HG03558 (cell line): ENCODE data around the gene MAML2.

ENCODE experiments used
- ATAC-seq: cut with Tn5 transposase; IDR thresholded peaks from one replicate; pipeline ENCODE4 v1.9.1; 2021; ENCODE audit warnings: moderate number of reproducible peaks; ENCODE audit not compliant: unreplicated experiment; ENCODE audit errors: extremely low read depth

Gene MAML2

GRCh38 chr11:96063886-96064285 is 279.1 kb downstream of the MAML2 start:
- ATAC-seq: no peak

DNA sequence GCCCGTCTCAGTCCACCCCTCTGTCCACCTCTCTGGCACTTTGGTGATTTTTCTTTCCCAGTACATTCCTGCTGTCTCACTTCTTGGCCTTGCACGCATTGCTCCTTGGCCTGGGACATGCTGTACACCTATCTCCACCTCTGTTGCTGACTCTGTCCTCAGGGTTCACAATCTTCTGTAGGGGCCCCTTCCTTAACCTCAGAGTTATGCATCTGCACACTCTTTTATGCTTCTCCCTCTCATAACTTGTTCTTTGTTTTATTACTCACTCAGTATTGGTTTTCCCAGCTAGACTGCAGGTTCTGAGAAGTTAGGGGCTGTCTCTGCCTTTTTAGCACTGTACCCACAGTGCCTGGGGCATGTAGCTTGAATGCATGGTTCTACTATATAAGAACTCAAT is 279.9 kb downstream of the MAML2 start:
- no peak for ATAC-seq

GRCh38 chr11:96062134-96062533 is 280.9 kb downstream of the MAML2 start:
- ATAC-seq: no peak

GRCh38 chr11:96061730-96062129 is 281.3 kb downstream of the MAML2 start:
- no peak for ATAC-seq

GRCh38 chr11:96061069-96061468 is 281.9 kb downstream of the MAML2 start:
- ATAC-seq: no peak

DNA sequence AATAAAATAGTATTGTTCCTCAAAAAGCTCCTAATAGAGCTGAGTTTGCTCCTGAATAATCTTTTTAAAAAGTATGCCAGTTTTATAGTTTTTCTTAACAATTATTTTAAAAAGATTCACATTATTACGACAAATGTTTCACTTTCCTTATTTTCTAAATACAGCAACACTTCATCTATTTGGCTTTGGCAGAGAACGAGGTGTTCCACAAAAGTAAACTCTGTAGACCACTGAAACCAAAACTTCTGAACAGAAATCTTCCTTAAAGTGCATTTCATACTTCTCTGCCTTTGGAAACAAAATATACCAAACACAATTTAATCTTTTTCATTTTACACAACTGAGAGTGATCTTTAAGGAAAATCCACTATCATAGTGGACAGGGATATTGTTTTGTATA is 285.5 kb downstream of the MAML2 start:
- no peak for ATAC-seq

DNA sequence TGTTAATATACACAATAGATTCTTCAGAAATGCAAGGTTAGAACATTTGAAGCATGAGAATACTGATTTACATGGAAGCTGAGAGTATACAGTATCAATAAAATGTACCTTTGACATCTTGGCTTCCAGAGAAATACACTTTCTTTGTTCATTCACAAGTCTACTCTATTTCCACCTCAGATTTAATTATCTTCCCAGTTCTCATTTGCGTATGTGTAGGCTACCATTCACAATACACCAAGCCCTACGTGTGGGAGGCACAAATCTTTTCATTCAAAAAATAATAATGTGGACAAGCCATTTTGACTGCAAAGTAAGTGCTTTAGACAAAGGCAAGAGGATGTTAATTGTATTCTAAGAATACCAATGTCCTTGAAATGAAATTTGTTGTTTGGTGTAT is 286.4 kb downstream of the MAML2 start:
- ATAC-seq: no peak

GRCh38 chr11:96055706-96056387 is 287.1 kb downstream of the MAML2 start:
- no peak for ATAC-seq

GRCh38 chr11:96054870-96055705 is 287.9 kb downstream of the MAML2 start:
- no peak for ATAC-seq

- ATAC-seq: no peak
Measured at GRCh38 chr11:96052921-96053651, 289.9 kb downstream of the MAML2 start.

- ATAC-seq: peak; percentile 95
Measured at GRCh38 chr11:96051820-96052219, 291.2 kb downstream of the MAML2 start.

DNA sequence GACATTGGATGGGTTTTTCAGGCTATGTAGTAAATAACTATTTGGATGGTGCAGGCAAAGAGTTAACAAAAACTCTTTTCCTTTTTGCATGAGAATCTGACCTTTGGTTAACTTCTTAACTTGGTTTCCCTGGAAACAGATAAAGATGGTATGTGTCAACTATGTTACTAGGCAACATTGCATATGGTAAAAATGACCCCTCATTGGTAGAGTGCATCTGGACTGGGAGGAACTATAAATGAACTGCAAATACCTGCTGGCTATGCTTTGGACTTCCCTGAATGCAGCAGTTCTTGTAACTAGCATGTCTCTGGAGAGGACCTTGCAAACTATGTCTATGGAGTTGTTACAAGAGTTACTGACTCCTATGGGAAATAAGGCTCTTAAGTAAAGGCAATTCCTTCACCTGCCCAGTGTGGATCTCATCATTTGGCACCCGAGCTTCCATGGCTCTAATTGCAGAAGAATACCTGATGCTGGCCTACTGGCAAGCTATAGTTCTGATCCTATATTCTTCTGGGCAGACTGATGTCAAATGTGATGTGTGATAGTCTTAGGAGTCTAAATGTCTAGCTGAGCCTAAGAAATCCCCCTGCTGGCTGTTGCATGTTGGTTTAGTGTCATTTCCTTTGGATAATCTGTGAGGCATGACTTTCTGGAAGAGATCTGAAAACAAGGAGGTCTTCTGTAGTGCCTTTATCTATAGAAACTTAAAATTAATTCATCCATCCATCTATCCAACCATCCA is 292.4 kb downstream of the MAML2 start:
- no peak for ATAC-seq

- ATAC-seq: no peak
Measured at GRCh38 chr11:96049426-96049825, 293.6 kb downstream of the MAML2 start.

GRCh38 chr11:96045622-96046456 is 297.2 kb downstream of the MAML2 start:
- no peak for ATAC-seq

- ATAC-seq: no peak
Measured at GRCh38 chr11:96044747-96045146, 298.2 kb downstream of the MAML2 start.

- ATAC-seq: no peak
Measured at GRCh38 chr11:96044311-96044710, 298.7 kb downstream of the MAML2 start.

- ATAC-seq: no peak
Measured at GRCh38 chr11:96043291-96043690, 299.7 kb downstream of the MAML2 start.

- ATAC-seq: no peak
Measured at GRCh38 chr11:96038046-96038445, 304.9 kb downstream of the MAML2 start.

GRCh38 chr11:96037405-96037949 is 305.5 kb downstream of the MAML2 start:
- no peak for ATAC-seq
